Stimulated activated CD4-positive, alpha-beta T cell treated with anti-CD3 and anti-CD28 coated beads, Interleukin-2, amount 100 ng/mL, for 48 hours (primary cell): ENCODE results near the gene DNM3.

Experiments
- DNase-seq, 2 donors: peaks; one replicate each; pipeline ENCODE4 v3.0.0-alpha.2; 2020

The DNM3 gene

GRCh38 chr1:171819946-171820345, 21.4 kb upstream of the DNM3 start:
- no peak for DNase-seq

GRCh38 chr1:171826973-171827372, 14.3 kb upstream of the DNM3 start:
- no peak for DNase-seq

GRCh38 chr1:171828794-171829193, 12.5 kb upstream of the DNM3 start:
- no peak for DNase-seq

GRCh38 chr1:171833091-171833825, 8.0 kb upstream of the DNM3 start:
- no peak for DNase-seq

GRCh38 chr1:171834821-171835220, 6.5 kb upstream of the DNM3 start:
- no peak for DNase-seq

GRCh38 chr1:171835891-171836290, 5.4 kb upstream of the DNM3 start:
- no peak for DNase-seq

- no peak for DNase-seq
Measured at GRCh38 chr1:171841931-171842761, 848 bp downstream of the DNM3 start.

GRCh38 chr1:171844381-171844780, 3.1 kb downstream of the DNM3 start:
- no peak for DNase-seq

- DNase-seq = no peak
Measured at GRCh38 chr1:171845998-171846397, 4.7 kb downstream of the DNM3 start.

- DNase-seq = no peak
Measured at GRCh38 chr1:171849245-171849898, 8.1 kb downstream of the DNM3 start.

- no peak for DNase-seq
Measured at GRCh38 chr1:171850651-171851350, 9.5 kb downstream of the DNM3 start.

GRCh38 chr1:171852272-171852671, 11.0 kb downstream of the DNM3 start:
- no peak for DNase-seq

- DNase-seq = no peak
Measured at GRCh38 chr1:171855381-171855780, 14.1 kb downstream of the DNM3 start.

- no peak for DNase-seq
Measured at GRCh38 chr1:171858696-171859095, 17.4 kb downstream of the DNM3 start.

GRCh38 chr1:171860696-171861095, 19.4 kb downstream of the DNM3 start:
- no peak for DNase-seq

GRCh38 chr1:171863531-171863930, 22.2 kb downstream of the DNM3 start:
- no peak for DNase-seq

GRCh38 chr1:171864308-171864707, 23.0 kb downstream of the DNM3 start:
- no peak for DNase-seq

GRCh38 chr1:171865106-171865505, 23.8 kb downstream of the DNM3 start:
- no peak for DNase-seq

- no peak for DNase-seq
Measured at GRCh38 chr1:171867236-171867635, 25.9 kb downstream of the DNM3 start.

- no peak for DNase-seq
Measured at GRCh38 chr1:171868217-171868803, 27.0 kb downstream of the DNM3 start.

GRCh38 chr1:171869097-171869496, 27.8 kb downstream of the DNM3 start:
- no peak for DNase-seq

- no peak for DNase-seq
Measured at GRCh38 chr1:171871848-171872247, 30.6 kb downstream of the DNM3 start.

GRCh38 chr1:171872430-171872829, 31.1 kb downstream of the DNM3 start:
- DNase-seq = no peak
